ENCODE measurements around the gene PLXNA4. TPM values are rescaled to one million over a fixed set of nuclear protein-coding genes. Genes with fewer than 3 reads are reported as not detected.

Gene PLXNA4
- total and polyA plus RNA-seq, 2 experiments from 2014 or later, result 0.08 to 0.80 TPM

GRCh38 chr7:132561763-132562162, 14.5 kb downstream of the PLXNA4 start:
- Histone ChIP-seq H3K36me3 (ENCODE audit: insufficient read depth) (no peaks in the 10 kb centered on the region), H3K27ac (ENCODE audit: low read depth) (no peak overlapping the region), H3K4me3 (no peak overlapping the region), H3K27me3 (ENCODE audit: insufficient read depth) (peaks cover 14% of the 10 kb centered on the region), H3K4me1 (ENCODE audit: insufficient read depth) (peaks cover 11% of the 10 kb centered on the region), H3F3A (replicated peaks; ENCODE audit: low read depth) (no peaks in the 10 kb centered on the region), H3K79me2 (replicated peaks; ENCODE audit: insufficient read depth) (no peaks in the 10 kb centered on the region), H2AFZ (no peak overlapping the region), H3K9me2 (ENCODE audit: insufficient read depth) (0 out of 2 replicates have a peak, but pooled peaks cover 4% of the 10 kb centered on the region), H3K4me2 (no peak overlapping the region), H4K20me1 (replicated peaks; ENCODE audit: insufficient read depth) (no peaks in the 10 kb centered on the region)
- H3K9me3 Mint-ChIP-seq, result peaks cover 4% of the 10 kb centered on the region; the same call in 2 of the 3 replicates
- no peak overlapping the region for H3K4me3 Mint-ChIP-seq
- peaks cover 19% of the 10 kb centered on the region for H3K27me3 Mint-ChIP-seq (ENCODE audit: insufficient read depth, low read depth, poor library complexity)
- peaks cover 13% of the 10 kb centered on the region for H3K4me1 Mint-ChIP-seq
- TF ChIP-seq NANOG (IDR thresholded peaks at IDR 0.05; ENCODE audit: borderline replicate concordance) (no peak), ZNF114 (CRISPR knock-in tag; IDR thresholded peaks at IDR 0.05) (no peak), EZH2phosphoT487 (IDR thresholded peaks at IDR 0.05; ENCODE audit: unreplicated experiment) (no peak)
- DNase-seq (ENCODE audit: low spot score), result no peak
- H3K36me3 Mint-ChIP-seq (ENCODE audit: low read depth), result peaks cover 4% of the 10 kb centered on the region; the same call in 2 of the 3 replicates
- ATAC-seq, result no peak
- H3K27ac Mint-ChIP-seq, result no peak overlapping the region

- H3K9me3 Mint-ChIP-seq, result peaks cover 4% of the 10 kb centered on the region; the same call in 2 of the 3 replicates
- H3K9me2 ChIP-seq (ENCODE audit: insufficient read depth), result 0 out of 2 replicates have a peak, but pooled peaks cover 4% of the 10 kb centered on the region
- ATAC-seq, result no peak
- no peak for TF ChIP-seq ETS1 (IDR thresholded peaks at IDR 0.05)
- no peak for TF ChIP-seq ZNF462 (CRISPR knock-in tag; IDR thresholded peaks at IDR 0.05)
- TF ChIP-seq EZH2 (IDR thresholded peaks at IDR 0.05; ENCODE audit: low read depth, unreplicated experiment), result no peak
- no peak for TF ChIP-seq ZNF114 (CRISPR knock-in tag; IDR thresholded peaks at IDR 0.05)
- no peak for TF ChIP-seq NANOG (IDR thresholded peaks at IDR 0.05; ENCODE audit: borderline replicate concordance)
- TF ChIP-seq STAT1 (IDR thresholded peaks at IDR 0.05; ENCODE audit: unreplicated experiment), result no peak
- no peak for TF ChIP-seq EZH2phosphoT487 (IDR thresholded peaks at IDR 0.05; ENCODE audit: unreplicated experiment)
- TF ChIP-seq CTCF (conservative IDR thresholded peaks at IDR 0.05; ENCODE audit: low read depth in 2 of 2), result no peak
- no peak for TF ChIP-seq ZNF331 (CRISPR knock-in tag; IDR thresholded peaks at IDR 0.05; ENCODE audit: low read depth)
- TF ChIP-seq JUNB (IDR thresholded peaks at IDR 0.05; ENCODE audit: unreplicated experiment), result no peak
- no peak for TF ChIP-seq CREB1 (CRISPR knock-in tag; IDR thresholded peaks at IDR 0.05; ENCODE audit: low read depth)
- TF ChIP-seq POLR2AphosphoS5 (IDR thresholded peaks at IDR 0.05; ENCODE audit: low read depth), result no peak
These were observed 15.3 kb downstream of the PLXNA4 start for GRCh38 chr7:132560825-132561529.

More at GRCh38 chr7:132560825-132561529, 15.3 kb downstream of the PLXNA4 start:
- no peak overlapping the region for H3K27ac ChIP-seq (ENCODE audit: low read depth)
- H3K36me3 Mint-ChIP-seq (ENCODE audit: low read depth), result peaks cover 4% of the 10 kb centered on the region; the same call in 2 of the 3 replicates
- H3K36me3 ChIP-seq (ENCODE audit: insufficient read depth), result no peaks in the 10 kb centered on the region
- no peak overlapping the region for H3K4me3 Mint-ChIP-seq
- peaks cover 21% of the 10 kb centered on the region for H3K27me3 Mint-ChIP-seq (ENCODE audit: insufficient read depth, low read depth, poor library complexity)
- no peaks in the 10 kb centered on the region for H3F3A ChIP-seq (replicated peaks; ENCODE audit: low read depth)
- peaks cover 13% of the 10 kb centered on the region for H3K4me1 Mint-ChIP-seq
- H4K20me1 ChIP-seq (replicated peaks; ENCODE audit: insufficient read depth), result no peaks in the 10 kb centered on the region
- no peaks in the 10 kb centered on the region for H3K79me2 ChIP-seq (replicated peaks; ENCODE audit: insufficient read depth)
- H3K4me2 ChIP-seq, result no peak overlapping the region
- H3K4me1 ChIP-seq (ENCODE audit: insufficient read depth), result peaks cover 11% of the 10 kb centered on the region
- H3K27ac Mint-ChIP-seq, result no peak overlapping the region
- no peak overlapping the region for H3K4me3 ChIP-seq
- no peak overlapping the region for H2AFZ ChIP-seq
- H3K27me3 ChIP-seq (ENCODE audit: insufficient read depth), result peaks cover 14% of the 10 kb centered on the region
- DNase-seq (ENCODE audit: low spot score), result no peak

All from GM23338 (cell line).